Thoracic aorta (tissue), 2 donors: Measurements from ENCODE around the gene MAP6D1. TPM values are rescaled to one million over a fixed set of nuclear protein-coding genes. Genes with fewer than 3 reads are reported as not detected.

Source experiments
- ATAC-seq: fragments of 150-250 bp; one replicate; pipeline ENCODE4 v1.8.0; 2017; ENCODE audit warnings: low read depth; ENCODE audit not compliant: insufficient number of reproducible peaks, low FRiP score
- DNase-seq: peaks from one replicate; pipeline ENCODE4 v3.0.0-alpha.2; 2020; ENCODE audit warnings: low spot score
- H3K27ac ChIP-seq, 2 donors: fragments of 200-600 bp; sonication (generic); 1 replicate in 1 of 2; 2 replicates in 1 of 2; pipeline ENCODE4 v1.5.1; 2016; ENCODE audit warnings: mild to moderate bottlenecking in 2 of 2, moderate library complexity in 2 of 2
- H3K27me3 ChIP-seq: fragments of 200-600 bp; sonication (generic); replicated peaks from 2 replicates; pipeline ENCODE4 v1.6.0; 2016; ENCODE audit warnings: mild to moderate bottlenecking; ENCODE audit not compliant: insufficient read depth
- H3K36me3 ChIP-seq: fragments of 200-600 bp; sonication (generic); one replicate; pipeline ENCODE4 v1.5.1; 2016
- H3K4me1 ChIP-seq, 2 donors: fragments of 200-600 bp; sonication (generic); 1 replicate in 1 of 2; 2 replicates in 1 of 2; pipeline versions ENCODE4 v1.5.1 to v1.6.0; 2016; ENCODE audit warnings: low read depth in 2 of 2, mild to moderate bottlenecking in 1 of 2; ENCODE audit not compliant: control insufficient read depth in 1 of 2
- H3K4me3 ChIP-seq: fragments of 200-600 bp; sonication (generic); 2 replicates; pipeline ENCODE4 v1.5.1; 2016; ENCODE audit warnings: mild to moderate bottlenecking
- H3K9me3 ChIP-seq: fragments of 200-600 bp; sonication (generic); 2 replicates; pipeline ENCODE4 v1.5.1; 2016
- total RNA-seq, 2 donors: library from RNA; depleted of rRNA; stranded (reverse); fragments of >200 nt; gene quantifications; one replicate each; pipeline versions ENCODE4 v1.1.0 to v1.2.3, GENCODE V29; 2016
- TF ChIP-seq, protein P1 (sequence below): fragments of 200-600 bp; sonication (generic); IDR thresholded peaks from one replicate; pipeline ENCODE4 v1.5.1; 2019; ENCODE audit warnings: antibody characterized with exemption

MAP6D1 gene
- total RNA-seq, 2 donors from 2014 or later: 4.3 to 9.5 TPM

GRCh38 chr3:183830187-183830586 lies 4.8 kb upstream of the MAP6D1 start:
- DNase-seq (no peak), ATAC-seq (no peak)
- no peaks in the 10 kb centered on the region for H3K4me1 ChIP-seq
- no peak overlapping the region for H3K4me3 ChIP-seq
- peaks cover 8% of the 10 kb centered on the region for H3K36me3 ChIP-seq
- no peak overlapping the region for H3K27ac ChIP-seq
- no peaks in the 10 kb centered on the region for H3K27me3 ChIP-seq
- H3K9me3 ChIP-seq: no peaks in the 10 kb centered on the region
- TF ChIP-seq, protein P1, sequence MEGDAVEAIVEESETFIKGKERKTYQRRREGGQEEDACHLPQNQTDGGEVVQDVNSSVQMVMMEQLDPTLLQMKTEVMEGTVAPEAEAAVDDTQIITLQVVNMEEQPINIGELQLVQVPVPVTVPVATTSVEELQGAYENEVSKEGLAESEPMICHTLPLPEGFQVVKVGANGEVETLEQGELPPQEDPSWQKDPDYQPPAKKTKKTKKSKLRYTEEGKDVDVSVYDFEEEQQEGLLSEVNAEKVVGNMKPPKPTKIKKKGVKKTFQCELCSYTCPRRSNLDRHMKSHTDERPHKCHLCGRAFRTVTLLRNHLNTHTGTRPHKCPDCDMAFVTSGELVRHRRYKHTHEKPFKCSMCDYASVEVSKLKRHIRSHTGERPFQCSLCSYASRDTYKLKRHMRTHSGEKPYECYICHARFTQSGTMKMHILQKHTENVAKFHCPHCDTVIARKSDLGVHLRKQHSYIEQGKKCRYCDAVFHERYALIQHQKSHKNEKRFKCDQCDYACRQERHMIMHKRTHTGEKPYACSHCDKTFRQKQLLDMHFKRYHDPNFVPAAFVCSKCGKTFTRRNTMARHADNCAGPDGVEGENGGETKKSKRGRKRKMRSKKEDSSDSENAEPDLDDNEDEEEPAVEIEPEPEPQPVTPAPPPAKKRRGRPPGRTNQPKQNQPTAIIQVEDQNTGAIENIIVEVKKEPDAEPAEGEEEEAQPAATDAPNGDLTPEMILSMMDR: no peak

DNA sequence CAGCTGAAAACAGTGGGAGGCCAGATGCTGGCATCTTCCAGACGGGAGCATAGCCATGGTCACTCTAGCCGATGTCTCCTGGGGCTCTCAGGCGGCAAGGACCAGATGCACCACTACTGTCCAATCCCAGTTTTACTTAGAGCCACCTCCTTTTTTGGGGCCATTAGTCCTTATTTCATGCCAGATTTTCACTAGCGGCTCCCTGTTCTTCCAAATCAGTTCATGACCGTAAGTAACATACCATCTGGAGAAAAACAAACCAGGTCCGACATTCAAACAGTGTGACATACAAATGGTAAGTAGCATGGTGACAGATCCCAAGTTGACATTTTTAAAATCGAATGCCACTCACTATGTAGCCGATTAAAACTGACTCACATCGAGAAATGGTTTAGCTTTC lies 4.1 kb upstream of the MAP6D1 start:
- H3K4me1 ChIP-seq: peaks cover 1 to 3% of the 10 kb centered on the region in 2 donors
- no peak for DNase-seq
- no peaks in the 10 kb centered on the region for H3K9me3 ChIP-seq
- no peak for ATAC-seq
- H3K36me3 ChIP-seq: peaks cover 8% of the 10 kb centered on the region
- no peak overlapping the region for H3K27ac ChIP-seq
- TF ChIP-seq, protein P1: no peak
- no peak overlapping the region for H3K4me3 ChIP-seq
- no peaks in the 10 kb centered on the region for H3K27me3 ChIP-seq

- TF ChIP-seq, protein P1: no peak
- Histone ChIP-seq H3K9me3 (no peaks in the 10 kb centered on the region), H3K4me1 (peaks cover 4 to 5% of the 10 kb centered on the region in 2 donors), H3K27me3 (no peaks in the 10 kb centered on the region), H3K4me3 (no peak overlapping the region), H3K27ac (no peak overlapping the region), H3K36me3 (peaks cover 8% of the 10 kb centered on the region)
- ATAC-seq (no peak), DNase-seq (no peak)
Measured at GRCh38 chr3:183828538-183828870, 3.1 kb upstream of the MAP6D1 start.

- H3K27me3 ChIP-seq: no peaks in the 10 kb centered on the region
- no peak overlapping the region for H3K4me3 ChIP-seq
- ATAC-seq: no peak
- H3K4me1 ChIP-seq: peaks cover 4 to 5% of the 10 kb centered on the region in 2 donors
- H3K36me3 ChIP-seq: peaks cover 8% of the 10 kb centered on the region
- TF ChIP-seq, protein P1: no peak
- no peak for DNase-seq
- H3K27ac ChIP-seq: no peak overlapping the region
- H3K9me3 ChIP-seq: no peaks in the 10 kb centered on the region
Measured at GRCh38 chr3:183827809-183828537, 2.6 kb upstream of the MAP6D1 start.

DNA sequence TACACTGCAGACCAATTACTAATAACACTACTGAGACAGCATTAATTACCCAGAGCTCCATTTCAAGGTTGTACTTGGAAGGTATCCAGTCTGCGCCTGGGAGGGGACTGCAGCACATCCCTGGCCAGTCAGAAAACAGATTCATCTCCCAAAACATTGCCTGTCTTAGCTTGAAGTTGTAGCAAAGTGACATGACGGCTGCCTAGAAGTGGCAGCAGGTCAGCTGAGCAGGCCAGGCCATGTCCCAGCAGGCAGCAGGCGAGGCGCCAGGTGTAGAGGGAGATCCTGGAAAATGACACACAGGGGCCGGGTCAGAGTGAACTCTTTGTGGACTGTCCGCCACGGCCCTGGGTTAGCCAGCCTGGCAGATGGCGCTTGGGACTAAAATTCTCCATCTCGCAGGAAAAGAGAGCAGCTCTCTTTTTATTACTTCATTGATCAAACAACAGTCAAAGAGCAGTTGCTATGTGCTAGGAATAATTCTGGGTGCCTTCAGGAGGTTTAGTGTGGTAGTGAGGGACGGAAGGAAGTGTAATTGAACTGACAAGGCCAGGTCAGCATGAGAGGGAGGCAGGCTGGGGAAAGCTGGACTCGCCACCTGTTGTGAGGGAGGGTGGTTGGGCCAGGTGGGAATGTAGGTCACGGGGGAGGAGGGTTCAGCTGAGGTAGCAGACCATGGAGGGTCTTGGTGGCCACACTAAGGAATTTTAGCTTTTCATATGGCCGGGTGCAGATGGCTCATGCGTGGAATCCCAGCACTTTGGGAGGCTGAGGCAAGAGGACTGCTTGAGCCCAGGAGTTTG lies 1.3 kb upstream of the MAP6D1 start:
- peaks cover 4 to 5% of the 10 kb centered on the region in 2 donors for H3K4me1 ChIP-seq
- H3K27me3 ChIP-seq: no peaks in the 10 kb centered on the region
- no peak overlapping the region for H3K27ac ChIP-seq
- ATAC-seq (no peak), DNase-seq (no peak)
- no peak overlapping the region for H3K4me3 ChIP-seq
- no peaks in the 10 kb centered on the region for H3K9me3 ChIP-seq
- H3K36me3 ChIP-seq: peaks cover 4% of the 10 kb centered on the region
- TF ChIP-seq, protein P1: no peak
